Right lobe of liver (tissue), 6 donors: ENCODE data around the gene ARFIP2. TPM values are rescaled to one million over a fixed set of nuclear protein-coding genes. Genes with fewer than 3 reads are reported as not detected.
A peak's percentile ranks its signal among the peaks of the same experiment; 100 is the strongest.

Experiments used
- ATAC-seq, 4 donors: fragments of 200-7000 bp; cut with Tn5 transposase; one replicate each; pipeline ENCODE4 v1.9.1; 2020; ENCODE audit warnings: mild to moderate bottlenecking in 4 of 4, moderate library complexity in 4 of 4
- DNase-seq, 3 donors: peaks; one replicate each; pipeline ENCODE4 v3.0.0-alpha.2; 2020
- H3K27ac ChIP-seq, 3 donors: fragments of 200-600 bp; one replicate each; pipeline ENCODE4 v1.8.0; 2022
- H3K27me3 ChIP-seq, 2 donors: fragments of 200-600 bp; one replicate each; pipeline ENCODE4 v1.8.0; 2022
- H3K36me3 ChIP-seq, 4 donors: fragments of 200-600 bp; sonication (generic) in 1 of 4; one replicate each; pipeline versions ENCODE4 v1.5.1 to v1.8.0; 2017 to 2022; ENCODE audit warnings: control low read depth in 1 of 4
- H3K4me1 ChIP-seq, 4 donors: fragments of 200-600 bp; sonication (generic) in 1 of 4; one replicate each; pipeline versions ENCODE4 v1.5.1 to v1.8.0; 2017 to 2022; ENCODE audit warnings: control low read depth in 1 of 4
- H3K4me3 ChIP-seq, 3 donors: fragments of 200-600 bp; one replicate each; pipeline ENCODE4 v1.8.0; 2022
- H3K9me3 ChIP-seq, 4 donors: fragments of 200-600 bp; sonication (generic) in 1 of 4; one replicate each; pipeline versions ENCODE4 v1.5.1 to v1.8.0; 2017 to 2022; ENCODE audit warnings: control low read depth in 1 of 4
- CTCF ChIP-seq, 4 donors: fragments of 200-600 bp in 3 of 4; fragments of 450-650 bp in 1 of 4; IDR thresholded peaks; one replicate each; pipeline versions ENCODE4 v1.5.1 to v1.8.0; 2016 to 2022; ENCODE audit warnings: antibody characterized with exemption in 4 of 4, mild to moderate bottlenecking in 2 of 4
- POLR2A ChIP-seq: fragments of 450-650 bp; IDR thresholded peaks from one replicate; pipeline ENCODE4 v1.6.1; 2017; ENCODE audit warnings: antibody characterized with exemption, mild to moderate bottlenecking
- WGBS: methylation state at CpG from one replicate; pipeline ENCODE4 v1.1.6; 2018; ENCODE audit warnings: low coverage, low lambda C conversion rate; ENCODE audit not compliant: insufficient coverage; ENCODE audit errors: missing lambda C conversion rate; 5-methylcytosine and 5-hydroxymethylcytosine counted together
- intact Hi-C, 2 donors: fragments of 100-400 bp; cut with DNase I; formaldehyde crosslinking; loops; one replicate each; pipeline versions ENCODE4 v1.11.2 to v1.14.1; 2022
- total RNA-seq, 6 experiments: library from RNA; depleted of rRNA in 2 of 6; stranded (reverse); fragments of >200 nt in 2 of 6; fragmentation: NEBNext Ultra II Directional in 3 of 6; extraction: Animal tissue kit (Norgen Biotek cat#: 25700) in 3 of 6; gene quantifications; one replicate each; pipeline versions ENCODE4 v1.1.0 to v1.2.4, GENCODE V29; 2016 to 2023
- donor health status: DM: no; HTN: yes; CAD: no.
- donor health status: DM: no; HTN: no; CAD: no.
- donor health status: DM: no; HTN: no; CAD: no.
- donor health status: DM: no; HTN: yes; CAD: no.
- donor health status: DM: no; HTN: yes; CAD: no.

The ARFIP2 gene
- total RNA-seq, 6 experiments from 2014 or later, result 14.6 to 33.3 (median 23.1) TPM

- peaks cover 0 to 60% (median 9%) of the 10 kb centered on the region in 4 donors for H3K36me3 ChIP-seq
- ATAC-seq, result peak in 2 of 4 donors; percentile 2 to 5
- H3K4me3 ChIP-seq, result peak overlapping the region; percentile 59 to 82 (median 73)
- DNase-seq, result no peak
- intact Hi-C loops, result no loop called here
- TF ChIP-seq CTCF (IDR thresholded peaks at IDR 0.05), result no peak
- TF ChIP-seq POLR2A, result no peak
- H3K9me3 ChIP-seq, result no peaks in the 10 kb centered on the region
- peak overlapping the region; percentile 81 to 90 (median 87) for H3K27ac ChIP-seq
- WGBS, result no CpG with 5 or more reads among the region's 13 CpGs
- H3K27me3 ChIP-seq, result no peaks in the 10 kb centered on the region
- peaks cover 0 to 21% (median 3%) of the 10 kb centered on the region in 4 donors for H3K4me1 ChIP-seq
Measured at GRCh38 chr11:6481924-6482275, 769 bp upstream of the ARFIP2 start.

- DNase-seq, result no peak
- 55% methylated on average over 6 of the region's 9 CpGs for WGBS
Measured at GRCh38 chr11:6480299-6480914, 724 bp downstream of the ARFIP2 start.

GRCh38 chr11:6476571-6476970 lies 4.6 kb downstream of the ARFIP2 start:
- 92% methylated on average over 2 of the region's 4 CpGs for WGBS
- Histone ChIP-seq H3K9me3 (no peaks in the 10 kb centered on the region), H3K27ac (no peak overlapping the region), H3K36me3 (peaks cover 0 to 24% (median 7%) of the 10 kb centered on the region in 4 donors), H3K4me3 (no peak overlapping the region), H3K4me1 (peaks cover 0 to 25% (median 3%) of the 10 kb centered on the region in 4 donors), H3K27me3 (no peaks in the 10 kb centered on the region)
- no peak for TF ChIP-seq POLR2A
- intact Hi-C loops, result no loop called here
- ATAC-seq, result no peak
- DNase-seq, result no peak

More at GRCh38 chr11:6480299-6480914, 724 bp downstream of the ARFIP2 start:
- ATAC-seq, result no peak
- Histone ChIP-seq H3K4me3 (peak overlapping the region; percentile 59 to 82 (median 73)), H3K4me1 (peaks cover 0 to 27% (median 3%) of the 10 kb centered on the region in 4 donors), H3K36me3 (peaks cover 0 to 50% (median 9%) of the 10 kb centered on the region in 4 donors), H3K27ac (peak overlapping the region; percentile 81 to 90 (median 87)), H3K9me3 (no peaks in the 10 kb centered on the region), H3K27me3 (no peaks in the 10 kb centered on the region)
- TF ChIP-seq POLR2A (no peak), CTCF (IDR thresholded peaks at IDR 0.05) (no peak)
- intact Hi-C loops, result no loop called here

GRCh38 chr11:6475936-6476335 lies 5.2 kb downstream of the ARFIP2 start:
- no peak for TF ChIP-seq CTCF (IDR thresholded peaks at IDR 0.05)
- TF ChIP-seq POLR2A, result no peak
- 56% methylated on average over 5 of the region's 5 CpGs for WGBS
- intact Hi-C loops, result no loop called here
- no peaks in the 10 kb centered on the region for H3K9me3 ChIP-seq
- DNase-seq (no peak), ATAC-seq (peak in 2 of 4 donors; percentile 5 to 12)
- no peaks in the 10 kb centered on the region for H3K27me3 ChIP-seq
- no peak overlapping the region for H3K27ac ChIP-seq
- H3K36me3 ChIP-seq, result peaks cover 0 to 24% (median 7%) of the 10 kb centered on the region in 4 donors
- H3K4me3 ChIP-seq, result no peak overlapping the region
- H3K4me1 ChIP-seq, result peaks cover 0 to 25% (median 3%) of the 10 kb centered on the region in 4 donors

GRCh38 chr11:6474806-6475500 lies 6.2 kb downstream of the ARFIP2 start:
- no peaks in the 10 kb centered on the region for H3K9me3 ChIP-seq
- DNase-seq (no peak), ATAC-seq (no peak)
- H3K4me3 ChIP-seq, result no peak overlapping the region
- peak overlapping the region in 2 of 3 donors; percentile 75 to 82 for H3K27ac ChIP-seq
- H3K36me3 ChIP-seq, result peaks cover 0 to 24% (median 7%) of the 10 kb centered on the region in 4 donors
- WGBS, result no CpG with 5 or more reads among the region's 3 CpGs
- no peak for TF ChIP-seq POLR2A
- TF ChIP-seq CTCF (IDR thresholded peaks at IDR 0.05), result no peak
- H3K4me1 ChIP-seq, result peaks cover 0 to 17% (median 3%) of the 10 kb centered on the region in 4 donors
- intact Hi-C loops, result no loop called here
- no peaks in the 10 kb centered on the region for H3K27me3 ChIP-seq
